Stimulated activated CD8-positive, alpha-beta memory T cell treated with anti-CD3 and anti-CD28 coated beads, Interleukin-12 subunit alpha, Interleukin-12 subunit beta, amount 100 ng/mL, for 24 hours (primary cell): ENCODE data around the gene RET.

ENCODE experiments used
- DNase-seq: peaks from one replicate; pipeline ENCODE4 v3.0.0-alpha.2; 2020; ENCODE audit errors: extremely low read depth

Gene RET

DNA sequence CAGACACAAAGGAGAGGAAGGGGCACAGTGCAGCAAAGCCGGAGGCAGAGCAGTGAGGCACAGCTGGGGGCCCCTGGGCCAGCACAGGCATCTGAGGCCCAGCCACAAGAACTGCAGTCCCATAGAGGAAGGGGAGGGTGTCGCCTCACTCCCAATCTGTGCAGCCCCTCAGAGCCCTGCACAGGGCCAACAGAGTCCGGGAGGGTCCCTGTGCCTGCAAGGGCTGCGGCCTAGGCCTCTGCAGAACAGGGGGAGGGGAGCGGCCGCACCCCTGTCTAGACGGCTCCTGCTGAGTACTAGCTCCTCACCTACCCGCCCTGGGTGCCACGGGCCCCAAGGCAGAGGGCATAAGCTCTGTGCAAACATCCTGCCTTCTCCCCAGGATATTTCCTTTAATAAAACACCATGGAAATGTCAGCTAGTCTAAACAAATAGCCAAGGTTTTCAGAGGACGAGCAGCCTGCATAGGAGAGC lies 32.4 kb upstream of the RET start:
- no peak for DNase-seq

- DNase-seq: no peak
Observed at GRCh38 chr10:43044961-43045621, 31.8 kb upstream of the RET start.

DNA sequence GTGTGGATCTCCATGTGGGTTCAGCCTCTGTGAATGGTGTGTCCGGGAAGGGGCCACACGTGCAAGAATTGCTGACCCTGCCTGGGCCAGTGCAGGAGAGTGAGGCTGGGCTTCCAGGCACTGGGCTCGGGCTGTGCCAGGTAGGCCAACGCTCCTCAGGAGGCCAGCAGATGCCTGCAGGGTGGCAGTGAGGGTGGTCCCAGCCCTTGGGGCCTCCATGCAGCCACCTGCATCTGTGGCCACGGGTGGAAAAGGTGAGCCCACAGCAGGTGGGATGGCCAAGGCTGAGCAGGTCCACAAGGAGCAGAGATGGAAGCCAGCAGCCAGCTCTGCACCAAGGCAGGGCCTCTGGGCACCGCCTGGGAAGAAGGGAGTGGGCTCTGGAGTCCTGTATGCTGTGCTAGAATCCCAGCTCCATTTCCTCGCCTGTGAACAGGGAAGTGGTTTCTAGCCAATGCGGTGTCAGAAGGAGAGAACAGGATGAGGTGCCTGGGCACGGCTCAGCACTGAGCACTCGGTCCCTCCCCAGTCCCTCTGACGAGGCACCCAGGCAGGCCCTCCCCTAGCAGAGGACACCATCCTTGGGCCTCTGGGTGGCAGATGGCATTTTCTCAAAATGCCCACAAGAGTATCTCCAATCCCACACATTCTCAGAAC lies 31.1 kb upstream of the RET start:
- no peak for DNase-seq

GRCh38 chr10:43046288-43046991 lies 30.4 kb upstream of the RET start:
- DNase-seq: no peak

GRCh38 chr10:43047288-43047970 lies 29.4 kb upstream of the RET start:
- no peak for DNase-seq

GRCh38 chr10:43048301-43049051 lies 28.4 kb upstream of the RET start:
- no peak for DNase-seq

DNA sequence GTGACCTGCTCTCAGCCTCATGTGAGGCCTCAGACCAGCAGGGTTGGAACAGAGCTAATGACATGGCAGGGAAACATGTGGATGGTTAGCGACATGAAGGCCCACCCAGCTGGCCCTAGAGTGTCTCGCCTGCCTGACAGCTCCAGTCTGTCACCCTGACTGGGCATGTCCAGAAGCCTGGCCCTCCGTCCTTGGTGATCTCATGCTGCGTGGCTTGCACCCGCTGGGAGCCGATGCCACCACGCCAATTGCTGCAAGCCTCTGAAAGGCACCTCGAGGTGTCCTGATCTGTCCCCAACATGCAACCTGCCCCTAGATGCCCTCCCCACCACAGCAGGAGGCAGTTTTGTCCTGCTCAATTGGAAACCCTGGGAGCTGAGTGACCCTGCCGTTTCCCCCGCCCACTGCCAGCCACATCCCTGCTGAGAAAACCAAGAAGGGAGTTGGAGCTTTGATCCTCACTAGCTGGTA lies 27.8 kb upstream of the RET start:
- DNase-seq: no peak

GRCh38 chr10:43050011-43050410 lies 26.9 kb upstream of the RET start:
- DNase-seq: no peak

DNA sequence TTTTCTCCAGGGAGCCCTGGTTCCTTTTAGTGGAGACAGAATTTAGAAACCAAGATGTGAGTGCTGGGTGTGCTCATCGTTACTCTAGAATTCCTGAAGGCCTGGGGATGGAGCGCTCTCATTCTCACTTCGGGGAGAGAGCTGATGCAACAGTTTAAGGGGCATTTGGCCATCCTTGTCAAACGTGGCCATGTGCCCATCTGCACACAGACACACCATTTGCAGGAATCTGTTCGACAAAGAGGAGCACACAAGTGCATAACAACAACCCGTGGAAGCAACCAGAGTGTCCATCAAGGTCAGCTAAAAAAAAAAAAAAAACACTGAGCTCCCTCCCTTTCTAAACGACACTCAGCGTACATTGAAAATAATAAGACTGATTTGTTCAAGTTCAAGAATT lies 23.0 kb upstream of the RET start:
- no peak for DNase-seq

DNA sequence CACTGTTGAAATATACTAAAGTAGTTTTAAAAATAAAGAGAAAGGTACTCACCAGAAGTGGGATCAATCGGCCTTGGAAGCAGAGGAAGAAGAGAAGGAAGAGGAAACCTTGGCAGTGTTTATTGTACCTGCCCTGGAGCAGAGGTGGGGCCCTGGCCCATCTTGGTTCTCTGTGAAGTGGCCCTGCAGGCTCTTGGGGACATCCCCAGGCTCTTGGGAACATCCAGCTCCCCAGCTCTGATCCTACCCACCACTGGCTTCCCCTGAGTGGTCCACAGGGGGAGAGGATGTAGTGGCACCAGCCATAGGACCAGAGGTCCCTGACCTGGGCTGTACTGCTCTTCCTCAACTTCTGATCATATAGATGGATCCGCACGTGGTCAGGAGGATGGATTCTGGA lies 22.3 kb upstream of the RET start:
- DNase-seq: no peak

- DNase-seq: no peak
Observed at GRCh38 chr10:43055217-43055616, 21.7 kb upstream of the RET start.

DNA sequence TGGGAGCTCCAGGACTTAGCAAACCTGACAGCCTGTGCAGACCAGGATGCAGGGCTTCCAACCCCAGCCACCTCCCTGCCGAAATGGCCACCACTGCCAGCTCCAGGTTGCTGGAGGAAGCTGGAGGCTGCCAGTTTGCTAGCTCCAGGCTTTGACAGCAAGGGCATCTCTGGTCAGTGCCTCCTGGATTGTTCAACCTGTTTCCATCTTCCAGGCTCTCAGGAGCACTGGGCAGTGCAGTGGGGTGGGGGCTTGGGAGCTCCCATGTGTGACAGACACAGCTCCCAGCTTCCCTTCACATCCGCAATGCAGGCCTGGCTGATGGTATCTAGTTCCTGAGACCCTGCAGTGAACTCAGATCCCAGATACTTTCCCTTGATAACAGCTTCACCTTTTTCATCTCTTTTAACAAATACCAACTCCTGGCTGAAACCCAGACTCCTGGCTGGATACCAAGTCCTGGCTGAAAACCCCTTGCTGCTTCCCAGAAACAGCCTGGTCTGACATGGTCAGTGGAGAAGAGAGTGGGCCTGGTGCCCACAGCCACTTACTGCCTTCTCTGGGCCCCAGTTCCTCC lies 20.8 kb upstream of the RET start:
- DNase-seq: no peak

DNA sequence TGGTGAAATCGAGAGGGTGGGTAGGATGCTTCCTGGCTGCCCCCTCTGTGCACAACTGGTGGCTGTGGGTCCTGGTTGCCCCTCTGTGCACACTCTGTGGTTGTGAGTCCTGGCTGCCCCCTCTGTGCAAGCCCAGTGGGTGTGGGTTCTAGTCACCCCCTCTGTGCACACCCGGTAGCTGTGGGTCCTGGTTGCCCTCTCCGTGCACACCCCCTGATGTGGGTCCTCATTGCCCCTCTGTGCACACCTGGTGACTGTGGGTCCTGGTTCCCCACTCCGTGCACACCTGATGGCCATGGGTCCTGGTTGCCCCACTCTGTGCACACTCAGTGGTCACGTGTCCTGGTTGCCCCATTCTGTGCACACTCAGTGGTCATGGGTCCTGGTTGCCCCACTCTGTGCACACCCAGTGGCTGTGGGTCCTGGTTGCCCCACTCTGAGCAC lies 20.3 kb upstream of the RET start:
- DNase-seq: no peak

GRCh38 chr10:43057231-43057711 lies 19.6 kb upstream of the RET start:
- no peak for DNase-seq

DNA sequence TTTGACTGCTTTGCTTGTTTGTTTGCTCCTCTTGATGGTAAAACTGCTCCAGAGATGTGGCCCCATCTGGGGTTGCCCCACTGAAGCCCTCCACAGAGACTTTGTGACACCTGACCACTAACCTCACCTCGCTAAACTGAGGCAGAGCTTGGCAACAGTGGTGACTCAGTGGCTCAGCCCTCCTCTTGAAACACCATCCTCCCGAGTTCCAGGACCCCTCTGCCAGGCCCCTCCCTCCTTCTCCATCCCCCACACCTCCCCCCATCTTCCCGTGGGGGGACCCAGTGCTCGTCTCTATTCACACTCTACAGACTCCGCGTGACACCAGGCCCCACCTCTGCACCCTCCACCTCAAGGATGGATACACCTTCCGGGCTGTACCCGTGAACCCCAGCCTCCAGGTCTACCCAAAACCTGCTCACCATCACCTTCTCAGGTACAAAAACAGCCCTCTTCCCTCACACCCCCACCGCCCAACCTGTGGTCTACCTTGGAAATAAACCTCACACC lies 19.0 kb upstream of the RET start:
- no peak for DNase-seq

DNA sequence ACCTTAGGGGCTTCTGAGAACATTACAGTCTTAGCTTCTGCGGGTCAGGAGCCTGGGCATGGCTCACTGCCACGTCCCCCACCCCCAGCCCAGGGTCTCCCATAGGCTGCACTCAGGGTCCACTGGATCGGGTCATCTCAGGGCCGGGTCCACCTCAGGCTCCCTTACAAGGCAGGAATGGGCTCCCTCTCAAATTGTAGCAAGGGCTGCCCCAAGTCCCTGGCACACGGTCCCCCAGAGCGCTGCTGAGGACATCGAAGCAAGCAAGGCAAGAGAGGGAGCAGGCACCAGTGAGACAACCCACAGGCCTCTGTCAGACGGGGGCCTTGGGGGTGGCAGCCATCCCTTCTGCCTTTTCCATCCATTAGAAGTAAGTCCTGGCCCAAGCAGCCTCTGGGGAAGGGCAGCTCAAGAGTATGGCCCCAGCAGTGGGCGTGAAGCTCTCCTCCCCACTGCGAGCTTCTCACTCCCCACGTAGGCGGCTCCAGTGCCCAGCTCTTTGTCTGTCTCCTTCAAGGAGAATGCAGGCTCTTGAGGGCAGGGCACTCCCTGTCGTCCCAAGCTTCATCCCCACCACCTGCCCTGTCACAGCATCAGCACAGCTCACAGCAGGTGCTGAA lies 18.0 kb upstream of the RET start:
- no peak for DNase-seq

- DNase-seq: no peak
Observed at GRCh38 chr10:43059336-43059720, 17.5 kb upstream of the RET start.

GRCh38 chr10:43059828-43060227 lies 17.0 kb upstream of the RET start:
- DNase-seq: no peak

- DNase-seq: no peak
Observed at GRCh38 chr10:43060291-43060690, 16.6 kb upstream of the RET start.

DNA sequence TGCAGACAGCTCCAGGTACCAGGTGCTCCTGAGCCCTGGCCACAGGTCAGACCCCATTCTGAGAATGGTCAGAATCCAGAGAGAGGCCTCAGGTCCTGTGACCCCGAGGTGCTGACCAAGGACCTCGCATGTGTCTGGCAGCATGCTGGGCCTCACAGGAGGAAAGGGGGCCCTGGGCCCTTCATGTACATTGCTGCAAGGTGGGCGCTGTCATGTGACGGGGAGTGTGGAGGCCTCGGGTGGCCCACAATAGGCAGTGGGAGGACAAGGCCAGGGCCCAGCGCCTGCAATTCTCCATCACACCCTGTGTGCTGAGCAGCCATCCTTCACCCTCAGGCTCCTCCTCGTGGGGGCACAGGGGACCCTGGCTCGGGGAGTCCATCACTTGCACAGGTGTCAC lies 15.5 kb upstream of the RET start:
- DNase-seq: no peak
